K562 (cell line): ENCODE data around the gene REEP3. TPM values are rescaled to one million over a fixed set of nuclear protein-coding genes. Genes with fewer than 3 reads are reported as not detected.
A peak's percentile ranks its signal among the peaks of the same experiment; 100 is the strongest.

Source experiments
- BMI1 ChIP-seq: fragments of 150-350 bp; IDR thresholded peaks from 2 replicates; pipeline ENCODE4 v1.6.1; 2014; ENCODE audit warnings: low read length
- GTF2A2 ChIP-seq: IDR thresholded peaks from 2 replicates; pipeline ENCODE4 v1.6.1; 2016; ENCODE audit warnings: mild to moderate bottlenecking, missing genetic modification characterization, missing compliant biosample characterization
- HIVEP1 ChIP-seq: fragments of 250-450 bp; sonication (Bioruptor Pico); IDR thresholded peaks from 2 replicates; pipeline ENCODE4 v1.4.0; 2020; ENCODE audit warnings: mild to moderate bottlenecking
- HMG20B ChIP-seq: fragments of 250-450 bp; sonication (Bioruptor Pico); IDR thresholded peaks from 2 replicates; pipeline ENCODE4 v1.5.0; 2021; ENCODE audit warnings: mild to moderate bottlenecking
- NFIC ChIP-seq: fragments of 450-650 bp; IDR thresholded peaks from 2 replicates; pipeline ENCODE4 v1.6.1; 2017; ENCODE audit warnings: mild to moderate bottlenecking, inconsistent platforms
- POU5F1 ChIP-seq: fragments of 150-350 bp; IDR thresholded peaks from 2 replicates; pipeline ENCODE4 v1.6.1; 2014; ENCODE audit warnings: borderline replicate concordance, low read length, low read depth, mild to moderate bottlenecking; ENCODE audit not compliant: partially characterized antibody
- PRDM10 ChIP-seq: fragments of 450-650 bp; IDR thresholded peaks from 2 replicates; pipeline ENCODE4 v1.6.1; 2018; ENCODE audit not compliant: partially characterized antibody
- PTBP1 ChIP-seq: fragments of 200-400 bp; formaldehyde crosslinking; IDR thresholded peaks from 2 replicates; pipeline ENCODE4 v1.6.1; 2017; ENCODE audit warnings: low read depth, low read length
- PTRF ChIP-seq: fragments of 450-650 bp; IDR thresholded peaks from 2 replicates; pipeline ENCODE4 v1.6.1; 2016; ENCODE audit warnings: mild to moderate bottlenecking, missing genetic modification characterization, missing compliant biosample characterization
- RCOR1 ChIP-seq, 2 experiments: IDR thresholded peaks; 2 replicates each; pipeline ENCODE4 v1.6.1; 2012; ENCODE audit warnings: low read depth in 2 of 2, low read length in 2 of 2, borderline replicate concordance in 1 of 2, improper control_type of control experiment in 1 of 2
- RFX5 ChIP-seq: IDR thresholded peaks from 2 replicates; pipeline ENCODE4 v1.6.1; 2011; ENCODE audit warnings: low read depth, mild to moderate bottlenecking, improper control_type of control experiment, low read length
- RFX7 ChIP-seq: fragments of 250-450 bp; sonication (Bioruptor Pico); IDR thresholded peaks from 2 replicates; pipeline ENCODE4 v1.5.1; 2021; ENCODE audit warnings: mild to moderate bottlenecking
- SIN3A ChIP-seq, 2 experiments: fragments of 150-350 bp in 1 of 2; IDR thresholded peaks; 2 replicates each; pipeline ENCODE4 v1.6.1; 2011 to 2016; ENCODE audit warnings: borderline replicate concordance in 2 of 2, low read depth in 2 of 2, low read length in 2 of 2, mild to moderate bottlenecking in 2 of 2, moderate library complexity in 2 of 2; ENCODE audit not compliant: control insufficient read depth in 1 of 2
- SMC3 ChIP-seq: conservative IDR thresholded peaks from 2 replicates; pipeline ENCODE4 v1.6.1; 2011; ENCODE audit warnings: low read depth, low read length, improper control_type of control experiment; ENCODE audit not compliant: insufficient read depth
- THRAP3 ChIP-seq: fragments of 450-650 bp; IDR thresholded peaks from 2 replicates; pipeline ENCODE4 v1.6.1; 2016; ENCODE audit warnings: mild to moderate bottlenecking, inconsistent platforms, borderline replicate concordance
- TRIM25 ChIP-seq: fragments of 450-650 bp; IDR thresholded peaks from 2 replicates; pipeline ENCODE4 v1.7.0; 2016; ENCODE audit warnings: borderline replicate concordance
- ZFP36 ChIP-seq: fragments of 150-350 bp; IDR thresholded peaks from 2 replicates; pipeline ENCODE4 v1.6.1; 2018; ENCODE audit warnings: low read length, low read depth; ENCODE audit not compliant: partially characterized antibody
- ZNF134 ChIP-seq: fragments of 250-450 bp; sonication (Bioruptor Pico); conservative IDR thresholded peaks from 2 replicates; pipeline ENCODE4 v1.4.0; 2020
- ZNF592 ChIP-seq: fragments of 450-650 bp; IDR thresholded peaks from 2 replicates; pipeline ENCODE4 v1.6.1; 2017; ENCODE audit warnings: antibody characterized with exemption, mild to moderate bottlenecking
- polyA plus RNA-seq, 8 experiments: library from polyadenylated mRNA; depleted of rRNA in 4 of 8; stranded (reverse) in 5 of 8; unstranded in 3 of 8; fragments of >200 nt; fragmentation: Nextera tagmentation in 2 of 8; fragmentation: Illumina TruSeq in 1 of 8; extraction: Ambion mirVana in 2 of 8; extraction: Trizol in 1 of 8; gene quantifications; 2 replicates each; pipeline versions ENCODE4 v1.2.1 to v1.2.3, GENCODE V29; 2011 to 2014; ENCODE audit warnings: inconsistent platforms in 1 of 8, missing spikeins in 1 of 8
- total RNA-seq, 7 experiments: library from RNA; depleted of rRNA in 6 of 7; stranded (reverse); fragments of >200 nt in 6 of 7; fragmentation: Illumina TruSeq in 2 of 7; extraction: Trizol in 2 of 7; gene quantifications; 2 replicates each; pipeline versions ENCODE4 v1.2.1 to v1.2.3, GENCODE V29; 2011 to 2021; ENCODE audit warnings: low replicate concordance in 1 of 7

Gene REEP3
- total and polyA plus RNA-seq, 9 of the 15 experiments (the other 6 are each of a cell fraction or from before 2014, with no cell fraction given), result 3.4 to 13.4 (median 9.2) TPM

- TF ChIP-seq PRDM10 (no peak), GTF2A2 (tag) (no peak), SMC3 (peak; percentile 52; the same call in 1 of the 2 replicates), RFX5 (no peak), SIN3A (IDR thresholded peaks at IDR 0.05; ENCODE audit: borderline replicate concordance in 2 of 2, control insufficient read depth in 1 of 2, low read depth in 2 of 2, low read length in 2 of 2) (no peak; a peak in 1 of 4 replicates), PTBP1 (no peak), ZFP36 (peak; percentile 2), ZNF134 (CRISPR knock-in tag) (no peak), RFX7 (CRISPR knock-in tag) (no peak), TRIM25 (peak; percentile 75; the same call in 1 of the 2 replicates), PTRF (tag) (no peak), RCOR1 (IDR thresholded peaks at IDR 0.05; ENCODE audit: borderline replicate concordance in 1 of 2, low read depth in 2 of 2, low read length in 2 of 2) (peak; percentile 5 to 41; a peak in 2 of 4 replicates), THRAP3 (no peak), HMG20B (no peak), POU5F1 (peak; percentile 61), HIVEP1 (CRISPR knock-in tag) (no peak), NFIC (no peak; the same call in 1 of the 2 replicates), ZNF592 (no peak), BMI1 (no peak)
Observed at GRCh38 chr10:63629363-63630084, 108.3 kb downstream of the REEP3 start (continued).
